Measurements from ENCODE around the gene SWI5. TPM values are rescaled to one million over a fixed set of nuclear protein-coding genes. Genes with fewer than 3 reads are reported as not detected.

SWI5 gene
- total and polyA plus RNA-seq, 9 of the 15 experiments (the other 6 are each of a cell fraction or from before 2014, with no cell fraction given), result 62.8 to 133 (median 95.9) TPM

DNA sequence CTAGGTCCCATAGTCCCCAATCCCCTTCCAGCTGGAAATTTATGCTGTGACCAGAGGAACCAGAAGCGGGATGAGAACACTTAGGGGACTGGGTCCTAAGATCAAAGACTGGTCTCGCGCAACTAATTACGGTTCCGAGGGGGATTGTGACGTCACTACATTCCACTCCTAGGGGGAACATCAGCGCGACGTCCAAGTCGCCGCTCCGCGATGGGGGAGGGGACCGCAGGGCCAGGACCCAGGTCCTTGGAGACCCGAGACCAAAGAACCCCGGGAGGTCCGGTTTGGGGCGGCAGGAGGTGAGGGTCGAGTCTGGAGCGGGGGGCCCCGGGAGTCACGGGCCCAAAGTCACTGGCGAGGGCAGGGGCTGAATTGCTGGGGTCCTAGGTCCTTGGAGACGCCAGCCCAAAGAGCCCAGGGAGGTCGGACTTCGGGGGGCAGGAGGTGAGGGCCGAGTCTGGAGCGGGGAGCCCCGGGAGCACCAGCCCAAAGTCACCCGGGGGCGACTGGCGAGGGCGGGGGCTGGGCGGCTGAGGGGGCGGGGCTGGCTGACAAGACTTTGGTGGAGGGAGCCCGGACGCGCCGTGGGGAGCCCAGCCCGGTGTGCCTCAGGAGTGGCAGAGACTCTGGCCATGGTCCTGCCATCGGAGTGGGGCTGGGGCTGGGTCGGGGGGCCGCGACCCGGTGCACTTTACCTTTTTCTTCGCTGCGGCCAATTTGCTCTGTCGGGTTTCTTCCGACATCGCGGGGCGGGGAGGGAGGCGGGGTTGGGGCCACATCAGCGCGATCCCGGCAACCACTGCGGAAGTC is 673 bp upstream of the SWI5 start, which contains the start of gene GOLGA2 (continued):
- TF ChIP-seq ZC3H11A (IDR thresholded peaks at IDR 0.05; ENCODE audit: low read depth, low read length) (peak; percentile 77; the same call in 1 of the 2 replicates), USF1 (CRISPR knock-in tag; IDR thresholded peaks at IDR 0.05) (no peak), FIP1L1 (IDR thresholded peaks at IDR 0.05; ENCODE audit: low read depth, low read length, poor library complexity, severe bottlenecking) (no peak), KDM2B (CRISPR knock-in tag; IDR thresholded peaks at IDR 0.05) (0 out of 2 replicates have a peak, but pooled peaks have one; percentile 48), CXXC5 (CRISPR knock-in tag; IDR thresholded peaks at IDR 0.05) (peak; percentile 4; the same call in 1 of the 2 replicates), ZNF583 (CRISPR knock-in tag; IDR thresholded peaks at IDR 0.05) (0 out of 2 replicates have a peak, but pooled peaks have one; percentile 28), NR2F6 (CRISPR knock-in tag; IDR thresholded peaks at IDR 0.05) (0 out of 2 replicates have a peak, but pooled peaks have one; percentile 77), ZNF77 (CRISPR knock-in tag; IDR thresholded peaks at IDR 0.05) (no peak), BRD9 (IDR thresholded peaks at IDR 0.05; ENCODE audit: low read depth, partially characterized antibody) (no peak)
- TF ChIP-seq, protein P1, sequence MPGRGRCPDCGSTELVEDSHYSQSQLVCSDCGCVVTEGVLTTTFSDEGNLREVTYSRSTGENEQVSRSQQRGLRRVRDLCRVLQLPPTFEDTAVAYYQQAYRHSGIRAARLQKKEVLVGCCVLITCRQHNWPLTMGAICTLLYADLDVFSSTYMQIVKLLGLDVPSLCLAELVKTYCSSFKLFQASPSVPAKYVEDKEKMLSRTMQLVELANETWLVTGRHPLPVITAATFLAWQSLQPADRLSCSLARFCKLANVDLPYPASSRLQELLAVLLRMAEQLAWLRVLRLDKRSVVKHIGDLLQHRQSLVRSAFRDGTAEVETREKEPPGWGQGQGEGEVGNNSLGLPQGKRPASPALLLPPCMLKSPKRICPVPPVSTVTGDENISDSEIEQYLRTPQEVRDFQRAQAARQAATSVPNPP (IDR thresholded peaks at IDR 0.05; ENCODE audit: borderline replicate concordance, insufficient read depth, insufficient read length), result no peak
- TF ChIP-seq, protein P2, sequence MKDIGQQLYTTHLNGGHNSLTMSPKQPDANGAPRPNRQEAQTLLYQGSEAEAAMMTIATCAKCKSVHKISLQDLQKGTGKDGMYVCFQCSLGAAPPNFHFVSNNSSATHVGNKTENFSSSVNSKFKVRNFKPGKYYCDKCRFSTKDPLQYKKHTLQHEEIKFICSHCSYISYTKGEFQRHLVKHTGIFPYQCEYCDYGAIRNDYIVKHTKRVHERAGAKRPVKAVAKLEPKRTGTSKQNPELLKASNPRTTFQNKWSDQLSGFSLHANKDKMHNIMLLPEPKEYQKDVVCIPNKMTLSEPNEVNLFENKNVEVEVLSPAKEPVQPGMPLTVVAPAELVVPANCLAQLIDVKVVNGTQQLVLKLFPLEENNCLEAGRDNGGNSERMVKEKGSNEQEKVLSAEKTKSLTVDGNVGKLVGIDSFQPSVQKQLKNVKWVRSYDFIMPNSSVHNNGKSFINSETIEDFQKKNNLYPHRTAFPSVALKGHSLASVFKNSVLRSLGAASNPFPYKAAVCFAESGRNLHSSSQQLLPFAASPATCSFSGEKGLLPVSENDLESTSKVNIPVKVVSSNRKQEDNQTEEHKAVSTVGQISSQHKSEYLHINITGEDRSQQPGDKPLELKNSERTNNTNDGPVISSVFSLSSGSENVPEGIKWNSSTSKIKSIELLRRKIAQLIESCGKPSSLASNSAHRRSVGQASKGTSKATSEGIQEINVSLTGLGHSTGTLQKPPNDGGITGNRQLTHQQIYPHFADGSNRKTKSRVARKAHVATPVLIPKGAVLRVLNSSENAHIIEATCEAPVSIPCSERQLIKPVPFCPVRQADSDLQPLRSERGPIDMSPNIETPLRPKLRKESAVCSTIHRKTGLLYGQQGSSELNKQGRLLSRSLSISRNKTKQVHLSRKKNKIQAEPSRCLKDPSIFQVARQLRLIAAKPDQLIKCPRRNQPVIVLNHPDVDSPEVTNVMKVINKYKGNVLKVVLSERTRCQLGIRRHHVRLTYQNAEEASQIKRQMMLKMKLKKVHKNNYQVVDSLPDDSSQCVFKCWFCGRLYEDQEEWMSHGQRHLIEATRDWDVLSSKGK (CRISPR knock-in tag; IDR thresholded peaks at IDR 0.05), result no peak
- TF ChIP-seq, protein P3, sequence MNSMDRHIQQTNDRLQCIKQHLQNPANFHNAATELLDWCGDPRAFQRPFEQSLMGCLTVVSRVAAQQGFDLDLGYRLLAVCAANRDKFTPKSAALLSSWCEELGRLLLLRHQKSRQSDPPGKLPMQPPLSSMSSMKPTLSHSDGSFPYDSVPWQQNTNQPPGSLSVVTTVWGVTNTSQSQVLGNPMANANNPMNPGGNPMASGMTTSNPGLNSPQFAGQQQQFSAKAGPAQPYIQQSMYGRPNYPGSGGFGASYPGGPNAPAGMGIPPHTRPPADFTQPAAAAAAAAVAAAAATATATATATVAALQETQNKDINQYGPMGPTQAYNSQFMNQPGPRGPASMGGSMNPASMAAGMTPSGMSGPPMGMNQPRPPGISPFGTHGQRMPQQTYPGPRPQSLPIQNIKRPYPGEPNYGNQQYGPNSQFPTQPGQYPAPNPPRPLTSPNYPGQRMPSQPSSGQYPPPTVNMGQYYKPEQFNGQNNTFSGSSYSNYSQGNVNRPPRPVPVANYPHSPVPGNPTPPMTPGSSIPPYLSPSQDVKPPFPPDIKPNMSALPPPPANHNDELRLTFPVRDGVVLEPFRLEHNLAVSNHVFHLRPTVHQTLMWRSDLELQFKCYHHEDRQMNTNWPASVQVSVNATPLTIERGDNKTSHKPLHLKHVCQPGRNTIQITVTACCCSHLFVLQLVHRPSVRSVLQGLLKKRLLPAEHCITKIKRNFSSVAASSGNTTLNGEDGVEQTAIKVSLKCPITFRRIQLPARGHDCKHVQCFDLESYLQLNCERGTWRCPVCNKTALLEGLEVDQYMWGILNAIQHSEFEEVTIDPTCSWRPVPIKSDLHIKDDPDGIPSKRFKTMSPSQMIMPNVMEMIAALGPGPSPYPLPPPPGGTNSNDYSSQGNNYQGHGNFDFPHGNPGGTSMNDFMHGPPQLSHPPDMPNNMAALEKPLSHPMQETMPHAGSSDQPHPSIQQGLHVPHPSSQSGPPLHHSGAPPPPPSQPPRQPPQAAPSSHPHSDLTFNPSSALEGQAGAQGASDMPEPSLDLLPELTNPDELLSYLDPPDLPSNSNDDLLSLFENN (IDR thresholded peaks at IDR 0.05; ENCODE audit: low read depth in 2 of 2, low read length in 2 of 2), result no peak; a peak in 1 of 4 replicates
- TF ChIP-seq, protein P4, sequence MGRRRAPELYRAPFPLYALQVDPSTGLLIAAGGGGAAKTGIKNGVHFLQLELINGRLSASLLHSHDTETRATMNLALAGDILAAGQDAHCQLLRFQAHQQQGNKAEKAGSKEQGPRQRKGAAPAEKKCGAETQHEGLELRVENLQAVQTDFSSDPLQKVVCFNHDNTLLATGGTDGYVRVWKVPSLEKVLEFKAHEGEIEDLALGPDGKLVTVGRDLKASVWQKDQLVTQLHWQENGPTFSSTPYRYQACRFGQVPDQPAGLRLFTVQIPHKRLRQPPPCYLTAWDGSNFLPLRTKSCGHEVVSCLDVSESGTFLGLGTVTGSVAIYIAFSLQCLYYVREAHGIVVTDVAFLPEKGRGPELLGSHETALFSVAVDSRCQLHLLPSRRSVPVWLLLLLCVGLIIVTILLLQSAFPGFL (CRISPR knock-in tag; IDR thresholded peaks at IDR 0.05), result no peak
- TF ChIP-seq, protein P5, sequence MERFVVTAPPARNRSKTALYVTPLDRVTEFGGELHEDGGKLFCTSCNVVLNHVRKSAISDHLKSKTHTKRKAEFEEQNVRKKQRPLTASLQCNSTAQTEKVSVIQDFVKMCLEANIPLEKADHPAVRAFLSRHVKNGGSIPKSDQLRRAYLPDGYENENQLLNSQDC (CRISPR knock-in tag; IDR thresholded peaks at IDR 0.05), result no peak; the same call in 1 of the 2 replicates
